ENCODE results near the gene ITPR1. TPM values are rescaled to one million over a fixed set of nuclear protein-coding genes. Genes with fewer than 3 reads are reported as not detected.

ITPR1 gene
- total RNA-seq, 1 experiment from 2014 or later: 48.5 TPM

- intact Hi-C loops (cut with micrococcal nuclease): loop anchor here (5.0 kb wide), 2 partner anchors 52 to 168 kb away; no protein-coding TSS in a partner anchor
- POLR2A ChIA-PET (ENCODE audit: unreplicated experiment): no interaction called here
- TF ChIP-seq, protein P1, sequence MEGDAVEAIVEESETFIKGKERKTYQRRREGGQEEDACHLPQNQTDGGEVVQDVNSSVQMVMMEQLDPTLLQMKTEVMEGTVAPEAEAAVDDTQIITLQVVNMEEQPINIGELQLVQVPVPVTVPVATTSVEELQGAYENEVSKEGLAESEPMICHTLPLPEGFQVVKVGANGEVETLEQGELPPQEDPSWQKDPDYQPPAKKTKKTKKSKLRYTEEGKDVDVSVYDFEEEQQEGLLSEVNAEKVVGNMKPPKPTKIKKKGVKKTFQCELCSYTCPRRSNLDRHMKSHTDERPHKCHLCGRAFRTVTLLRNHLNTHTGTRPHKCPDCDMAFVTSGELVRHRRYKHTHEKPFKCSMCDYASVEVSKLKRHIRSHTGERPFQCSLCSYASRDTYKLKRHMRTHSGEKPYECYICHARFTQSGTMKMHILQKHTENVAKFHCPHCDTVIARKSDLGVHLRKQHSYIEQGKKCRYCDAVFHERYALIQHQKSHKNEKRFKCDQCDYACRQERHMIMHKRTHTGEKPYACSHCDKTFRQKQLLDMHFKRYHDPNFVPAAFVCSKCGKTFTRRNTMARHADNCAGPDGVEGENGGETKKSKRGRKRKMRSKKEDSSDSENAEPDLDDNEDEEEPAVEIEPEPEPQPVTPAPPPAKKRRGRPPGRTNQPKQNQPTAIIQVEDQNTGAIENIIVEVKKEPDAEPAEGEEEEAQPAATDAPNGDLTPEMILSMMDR (conservative IDR thresholded peaks at IDR 0.05; ENCODE audit: low read depth, low read length): no peak
- TF ChIP-seq EZH2 (IDR thresholded peaks at IDR 0.05; ENCODE audit: low read length, unreplicated experiment) (no peak), EZH2phosphoT487 (IDR thresholded peaks at IDR 0.05; ENCODE audit: borderline replicate concordance, low read length) (no peak)
Measured at GRCh38 chr3:4580346-4581123, 87.4 kb downstream of the ITPR1 start.

GRCh38 chr3:4581124-4581424 is 87.9 kb downstream of the ITPR1 start:
- Histone ChIP-seq H3K9me3 (ENCODE audit: low read length) (no peaks in the 10 kb centered on the region), H3F3A (ENCODE audit: low read length, unreplicated experiment) (no peaks in the 10 kb centered on the region), H4K20me1 (ENCODE audit: low read length) (no peaks in the 10 kb centered on the region), H3K36me3 (ENCODE audit: low read depth, low read length) (no peaks in the 10 kb centered on the region), H3K4me1 (ENCODE audit: insufficient read depth, low read length) (0 out of 2 replicates have a peak, but pooled peaks cover 4% of the 10 kb centered on the region), H3K79me2 (ENCODE audit: low read length) (no peaks in the 10 kb centered on the region), H2AFZ (ENCODE audit: low read length) (no peak overlapping the region), H3K27me3 (ENCODE audit: low read length) (no peaks in the 10 kb centered on the region), H3K9me2 (replicated peaks; ENCODE audit: low read length) (no peaks in the 10 kb centered on the region), H3K27ac (ENCODE audit: low read length) (no peak overlapping the region), H3K9ac (ENCODE audit: low read length) (no peak overlapping the region), H3K4me3 (ENCODE audit: low read length) (no peak overlapping the region), H3K4me2 (ENCODE audit: low read length) (no peak overlapping the region)
- CTCF ChIA-PET: no interaction called here
- TF ChIP-seq EZH2 (IDR thresholded peaks at IDR 0.05; ENCODE audit: low read length, unreplicated experiment) (no peak), EZH2phosphoT487 (IDR thresholded peaks at IDR 0.05; ENCODE audit: borderline replicate concordance, low read length) (no peak)
- TF ChIP-seq, protein P1 (conservative IDR thresholded peaks at IDR 0.05; ENCODE audit: low read depth, low read length): no peak
- ATAC-seq (no peak), DNase-seq (no peak)
- POLR2A ChIA-PET (ENCODE audit: unreplicated experiment): no interaction called here
- BruUV-seq (replicated peaks): no TSS peak
- intact Hi-C loops (cut with micrococcal nuclease): loop anchor here (5.0 kb wide), 2 partner anchors 51 to 169 kb away; no protein-coding TSS in a partner anchor

More at GRCh38 chr3:4580346-4581123, 87.4 kb downstream of the ITPR1 start:
- Histone ChIP-seq H3K9me3 (ENCODE audit: low read length) (no peaks in the 10 kb centered on the region), H3K4me2 (ENCODE audit: low read length) (no peak overlapping the region), H3K9ac (ENCODE audit: low read length) (no peak overlapping the region), H3K27me3 (ENCODE audit: low read length) (no peaks in the 10 kb centered on the region), H3K4me3 (ENCODE audit: low read length) (no peak overlapping the region), H3K4me1 (ENCODE audit: insufficient read depth, low read length) (0 out of 2 replicates have a peak, but pooled peaks cover 8% of the 10 kb centered on the region), H4K20me1 (ENCODE audit: low read length) (no peaks in the 10 kb centered on the region), H3F3A (ENCODE audit: low read length, unreplicated experiment) (no peaks in the 10 kb centered on the region), H2AFZ (ENCODE audit: low read length) (no peak overlapping the region), H3K79me2 (ENCODE audit: low read length) (no peaks in the 10 kb centered on the region), H3K27ac (ENCODE audit: low read length) (no peak overlapping the region), H3K36me3 (ENCODE audit: low read depth, low read length) (no peaks in the 10 kb centered on the region), H3K9me2 (replicated peaks; ENCODE audit: low read length) (no peaks in the 10 kb centered on the region)
- no TSS peak for BruUV-seq (replicated peaks)
- ATAC-seq (no peak), DNase-seq (no peak)
- CTCF ChIA-PET: no interaction called here

DNA sequence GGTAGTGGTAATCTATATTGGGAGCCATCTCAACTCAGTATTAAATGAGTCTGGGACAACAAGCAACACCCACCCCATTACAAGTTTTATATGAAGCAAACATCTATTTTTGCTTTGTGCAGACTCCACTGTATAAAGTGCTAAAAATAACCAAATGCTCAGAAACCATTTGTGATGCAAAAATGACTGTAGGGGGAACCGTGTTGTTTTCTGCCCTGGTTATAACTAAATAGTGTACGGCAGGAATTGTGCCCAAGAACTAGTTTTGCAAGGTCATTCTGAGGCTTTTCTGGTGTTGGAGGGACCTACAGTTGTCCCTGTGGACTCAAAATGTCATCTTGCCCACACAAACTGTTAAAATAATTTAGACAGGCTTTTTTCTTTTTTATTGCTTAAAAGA is 88.3 kb downstream of the ITPR1 start:
- Histone ChIP-seq H3K9ac (ENCODE audit: low read length) (no peak overlapping the region), H3F3A (ENCODE audit: low read length, unreplicated experiment) (no peaks in the 10 kb centered on the region), H3K79me2 (ENCODE audit: low read length) (no peaks in the 10 kb centered on the region), H3K4me1 (ENCODE audit: insufficient read depth, low read length) (0 out of 2 replicates have a peak, but pooled peaks cover 4% of the 10 kb centered on the region), H3K4me2 (ENCODE audit: low read length) (no peak overlapping the region), H3K27ac (ENCODE audit: low read length) (no peak overlapping the region), H3K9me3 (ENCODE audit: low read length) (no peaks in the 10 kb centered on the region), H4K20me1 (ENCODE audit: low read length) (no peaks in the 10 kb centered on the region), H3K27me3 (ENCODE audit: low read length) (no peaks in the 10 kb centered on the region), H3K9me2 (replicated peaks; ENCODE audit: low read length) (no peaks in the 10 kb centered on the region), H2AFZ (ENCODE audit: low read length) (no peak overlapping the region), H3K4me3 (ENCODE audit: low read length) (no peak overlapping the region), H3K36me3 (ENCODE audit: low read depth, low read length) (no peaks in the 10 kb centered on the region)
- no TSS peak for BruUV-seq (replicated peaks)
- ChIA-PET POLR2A (ENCODE audit: unreplicated experiment) (no interaction called here), CTCF (no interaction called here)
- DNase-seq (no peak), ATAC-seq (no peak)
- intact Hi-C loops (cut with micrococcal nuclease): loop anchor here (5.0 kb wide), 2 partner anchors 51 to 169 kb away; no protein-coding TSS in a partner anchor
- TF ChIP-seq, protein P1 (conservative IDR thresholded peaks at IDR 0.05; ENCODE audit: low read depth, low read length): no peak
